ENCODE data around the gene NUP62.

NUP62 gene

DNA sequence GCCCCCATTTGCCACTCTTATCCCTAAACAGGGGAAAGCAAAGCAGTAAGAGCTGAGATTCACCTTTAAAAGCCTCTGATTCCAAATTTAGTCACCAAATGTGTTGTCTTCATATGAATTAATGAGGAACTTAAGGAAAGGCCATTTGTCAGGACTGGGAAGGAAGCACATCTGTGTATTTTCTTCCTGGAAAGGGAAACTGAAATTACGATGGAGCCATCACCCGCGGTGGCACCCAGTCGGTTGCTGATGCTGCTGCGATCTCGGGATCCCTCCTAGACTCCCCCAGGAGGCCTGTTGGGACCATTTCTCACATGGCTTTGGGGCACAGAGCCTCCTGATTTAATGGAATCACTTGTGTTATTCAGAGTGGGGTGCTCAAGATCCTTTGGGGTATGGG lies 25.2 kb downstream of the NUP62 start:
- no peak for DNase-seq (ENCODE audit: low spot score)

DNA sequence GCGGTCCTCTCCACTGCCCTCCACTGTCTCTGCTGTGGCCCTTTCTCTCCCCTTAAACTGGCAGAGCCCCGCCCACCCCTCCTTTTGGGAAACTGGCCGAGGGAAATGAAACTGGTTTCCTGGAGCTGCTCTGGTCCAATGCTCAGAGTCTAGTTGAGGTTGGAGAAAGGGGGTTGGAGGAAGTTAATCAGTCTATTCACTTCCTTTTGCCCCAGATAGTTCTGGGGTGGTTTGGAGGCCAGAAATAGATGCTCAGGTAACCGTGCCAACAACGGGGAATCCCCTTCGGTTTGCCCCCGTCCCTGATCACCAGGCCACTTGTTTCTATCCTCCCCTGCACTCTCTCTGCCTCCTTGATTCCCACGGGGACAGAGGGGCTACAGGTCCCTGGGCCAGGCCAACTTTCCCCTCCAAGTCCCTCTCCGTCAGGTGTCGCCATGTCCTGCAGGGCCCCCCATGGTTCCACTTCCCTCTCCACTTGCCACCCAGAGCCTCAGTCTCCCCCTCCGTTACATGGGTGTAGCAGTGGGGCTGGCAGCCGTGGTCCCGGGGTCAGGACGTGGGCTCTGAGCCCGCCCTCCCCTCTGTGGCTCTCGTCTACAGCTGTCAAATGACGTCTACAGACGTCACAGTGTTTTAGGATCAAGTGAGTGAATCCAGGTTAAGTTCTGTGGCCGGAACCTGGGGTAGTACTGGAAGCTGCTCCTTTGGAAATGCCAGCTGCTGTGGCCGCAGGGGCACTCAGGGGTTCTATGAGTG lies 32.3 kb downstream of the NUP62 start, which contains the start of gene IL4I1:
Gene IL4I1, minus strand, starts transcription at position 25 of the 759 bp plus-strand sequence. CDS start 727 bp downstream, outside the sequence.
- peak; percentile 79 for DNase-seq (ENCODE audit: low spot score)

DNA sequence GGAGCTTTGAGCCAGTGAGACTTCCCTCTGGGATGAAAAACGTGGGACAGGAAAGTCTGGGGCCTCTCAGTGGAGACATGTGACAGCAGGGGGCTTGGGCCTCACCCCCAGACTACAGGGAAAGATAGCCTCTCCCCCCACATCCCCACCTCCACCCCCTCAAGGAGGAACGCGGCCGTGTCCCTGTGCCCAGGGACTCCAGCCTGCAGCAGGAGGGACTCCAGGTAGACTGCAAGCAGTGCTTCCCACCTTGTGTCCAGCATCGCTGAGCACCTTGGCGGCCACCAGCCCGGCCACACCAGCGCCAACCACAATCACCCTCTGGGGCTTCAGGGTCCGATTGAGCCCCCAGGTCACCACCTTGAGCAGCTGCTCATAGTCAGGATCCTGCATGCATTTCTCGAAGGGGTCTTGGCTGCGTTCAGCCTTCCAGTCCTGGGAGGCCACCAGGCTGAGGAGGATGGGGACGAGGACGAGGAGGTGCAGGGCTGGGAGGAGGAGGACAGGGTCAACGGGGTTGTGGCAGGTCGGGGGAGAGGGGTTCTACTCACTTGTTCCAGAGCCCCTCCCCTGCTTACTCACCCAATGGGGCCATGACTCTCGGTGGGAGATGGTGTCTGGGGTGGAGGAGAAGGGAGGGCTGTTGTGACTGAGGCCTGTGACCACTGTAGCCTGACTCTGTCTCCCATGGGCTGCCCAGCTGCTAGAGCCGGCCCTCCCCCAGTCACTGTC lies 33.6 kb downstream of the NUP62 start:
- no peak for DNase-seq (ENCODE audit: low spot score)

DNA sequence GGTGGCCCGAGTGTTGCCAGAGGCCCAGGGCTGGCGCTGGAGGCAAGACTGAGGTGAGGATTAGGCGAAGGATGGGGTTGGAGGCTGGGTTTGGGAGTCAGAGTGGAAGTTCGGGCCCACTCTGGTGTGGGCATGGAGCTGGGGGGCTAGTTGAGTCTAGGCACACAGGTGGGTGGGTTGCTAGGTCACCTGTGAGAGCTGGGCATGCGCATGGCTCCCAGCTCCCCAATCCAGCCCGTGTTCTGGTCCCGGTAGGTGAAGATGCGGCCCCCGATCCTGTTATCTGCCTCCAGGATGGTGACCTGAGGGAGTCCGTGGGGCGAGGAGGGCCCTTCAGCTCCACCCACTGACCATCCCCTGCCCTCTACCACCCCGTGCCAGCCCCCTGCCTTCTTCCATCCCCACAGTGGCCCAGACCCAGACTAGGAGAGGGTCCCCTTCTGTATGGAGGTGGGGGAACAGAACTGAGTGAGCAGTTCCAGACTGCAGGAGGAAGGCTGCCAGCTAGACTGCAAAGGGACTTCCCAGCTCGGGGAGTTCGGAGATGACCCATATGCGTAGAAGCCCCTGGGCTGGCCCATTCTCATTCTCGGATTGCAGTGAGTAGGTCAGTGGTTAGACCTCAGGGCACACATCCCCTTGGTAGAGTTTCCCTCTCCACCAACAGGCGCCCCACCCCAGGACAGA lies 34.3 kb downstream of the NUP62 start:
- no peak for DNase-seq (ENCODE audit: low spot score)

DNA sequence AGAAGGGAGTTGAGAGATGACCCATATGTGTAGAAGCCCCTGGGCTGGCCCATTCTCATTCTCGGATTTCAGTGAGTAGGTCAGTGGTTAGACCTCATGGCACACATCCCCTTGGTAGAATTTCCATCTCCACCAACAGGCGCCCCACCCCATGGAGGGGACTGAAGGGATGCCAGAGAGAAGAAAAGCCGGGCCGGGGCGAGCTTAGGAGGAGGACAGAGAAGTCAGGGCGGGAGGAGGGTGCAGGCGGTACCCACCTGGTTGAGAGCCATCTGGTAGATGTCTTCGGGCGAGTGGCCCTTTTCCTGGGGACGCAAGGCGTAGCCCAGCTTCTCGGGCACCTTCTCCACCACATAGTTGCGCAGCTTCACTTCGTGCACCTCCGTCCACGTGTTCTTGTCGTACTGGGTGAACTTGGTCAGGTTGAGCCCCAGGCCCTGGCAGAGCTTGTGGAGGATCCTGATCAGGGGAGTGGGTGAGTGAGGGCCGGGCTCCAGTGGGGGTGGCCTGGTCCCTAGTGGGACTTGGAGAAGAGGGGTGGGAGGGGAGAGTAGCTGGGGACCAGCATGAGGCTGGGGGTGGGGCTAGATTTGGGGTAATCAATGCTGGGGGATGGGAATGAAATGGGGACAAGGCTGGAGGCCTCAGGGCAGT lies 35.2 kb downstream of the NUP62 start:
- no peak for DNase-seq (ENCODE audit: low spot score)

DNA sequence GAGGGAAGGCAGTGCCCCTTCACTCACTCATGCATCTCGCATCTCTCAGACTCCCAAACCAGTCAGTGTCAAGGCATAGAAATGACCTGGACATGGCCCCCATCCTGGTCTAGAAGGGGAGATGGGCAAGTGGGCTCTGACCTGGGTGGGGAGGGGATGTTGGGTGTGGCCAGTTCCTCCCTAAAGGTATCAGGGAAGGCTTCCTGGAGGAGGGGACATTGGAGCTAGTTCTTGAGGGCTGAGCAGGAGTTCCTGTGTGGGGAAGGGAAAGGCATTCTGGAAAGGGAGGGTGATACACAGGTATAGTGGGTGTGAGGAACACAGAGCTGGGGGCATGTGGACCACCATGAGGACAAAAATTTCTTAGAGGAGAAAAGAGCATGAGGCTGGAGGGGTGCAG lies 36.6 kb downstream of the NUP62 start:
- no peak for DNase-seq (ENCODE audit: low spot score)

DNA sequence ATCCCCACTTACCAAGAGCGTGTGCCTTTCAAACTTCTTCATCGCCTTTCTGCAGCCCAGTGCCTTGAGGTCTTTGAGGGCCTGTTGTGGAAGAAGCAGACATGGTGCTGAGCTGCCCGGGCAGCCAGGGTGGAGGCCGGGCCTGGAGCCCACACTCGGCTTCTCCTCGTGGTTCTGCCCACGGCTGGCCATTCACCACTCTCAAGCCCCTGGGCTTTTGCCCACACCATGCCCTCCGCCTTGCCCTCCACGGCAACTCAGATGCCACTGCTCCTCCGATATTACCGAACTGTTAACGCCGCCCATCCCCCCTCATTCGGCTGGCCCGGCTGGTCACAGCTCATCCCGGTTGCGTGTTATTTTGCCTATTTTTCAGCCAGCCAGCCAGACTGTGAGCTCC lies 37.9 kb downstream of the NUP62 start:
- no peak for DNase-seq (ENCODE audit: low spot score)

DNA sequence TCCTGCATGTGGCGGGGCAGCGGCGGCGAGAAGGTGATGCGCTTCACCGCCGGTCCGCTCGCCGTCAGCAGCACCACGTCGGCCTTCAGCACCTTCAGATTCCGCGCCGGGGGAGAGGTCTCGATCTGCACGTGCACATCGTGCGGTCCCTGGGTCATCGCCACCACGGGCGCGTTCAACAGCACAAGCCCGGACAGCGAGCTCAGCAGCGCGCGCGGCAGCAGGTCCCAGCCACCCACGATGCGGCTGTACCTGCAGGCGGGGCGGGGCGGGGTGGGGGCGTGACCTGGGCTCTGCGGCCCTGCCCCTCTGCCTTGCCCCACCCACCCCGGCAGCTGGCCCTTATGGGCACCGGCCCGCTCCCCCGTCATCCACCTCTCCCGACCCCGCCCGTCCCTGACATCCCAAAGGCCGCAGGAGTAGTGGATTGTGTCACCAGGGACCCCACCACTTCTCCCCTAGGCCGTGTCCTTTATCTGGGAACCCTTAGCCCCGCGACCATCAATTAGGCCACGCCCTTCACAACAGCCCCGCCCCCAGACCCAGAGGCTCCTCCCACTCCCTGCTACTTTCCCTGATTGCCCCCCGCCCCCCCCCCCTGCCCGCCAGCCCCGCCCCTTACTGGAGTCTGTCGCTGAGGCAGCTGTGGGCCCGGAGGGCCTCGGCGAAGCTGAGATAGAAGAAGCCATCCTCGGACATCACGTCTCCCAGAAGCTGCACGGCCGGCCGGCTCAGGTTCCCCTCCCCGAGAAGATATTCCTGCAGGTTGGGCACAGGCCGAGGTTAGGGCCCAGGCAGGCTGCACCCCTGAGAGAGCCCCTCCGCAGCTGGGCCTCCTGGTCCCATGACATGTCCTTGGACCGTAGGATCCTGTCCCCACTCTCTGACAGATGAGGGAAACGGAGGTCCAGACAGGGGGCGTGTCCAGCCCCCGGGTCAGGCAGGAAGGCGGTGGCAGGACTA lies 38.7 kb downstream of the NUP62 start:
- DNase-seq (ENCODE audit: low spot score) = peak; percentile 66

DNA sequence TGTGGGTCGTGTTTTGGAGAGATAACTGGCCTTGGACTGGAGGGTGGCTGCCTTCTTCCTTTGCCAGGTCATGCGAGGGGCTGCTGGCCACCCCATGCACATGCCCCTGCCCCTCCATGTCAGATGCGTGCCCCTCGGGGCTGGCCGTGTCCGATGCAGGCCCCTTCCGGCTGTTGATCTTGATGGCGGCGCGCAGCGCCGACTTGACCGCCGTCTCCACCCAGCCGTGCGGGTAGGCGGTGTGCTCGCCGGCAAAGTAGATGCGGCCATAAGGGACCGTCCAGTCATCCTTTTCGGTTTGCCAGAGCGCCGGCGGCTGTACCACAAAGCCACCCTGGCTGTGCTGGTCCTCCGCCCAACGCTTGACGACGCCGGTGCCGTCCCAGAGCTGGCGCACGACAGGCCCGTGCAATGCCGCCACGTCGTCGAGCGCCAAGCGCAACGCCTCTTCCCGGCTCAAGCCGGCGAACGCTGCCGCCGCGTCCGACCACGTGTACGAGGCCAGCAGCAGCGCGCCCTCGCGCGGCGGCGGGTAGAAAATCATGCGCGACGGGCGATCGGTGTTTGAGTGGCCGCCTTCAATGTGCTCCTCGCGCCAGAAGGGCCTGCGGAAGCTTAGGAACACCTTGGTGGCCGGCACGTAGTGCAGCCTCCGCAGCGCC lies 39.5 kb downstream of the NUP62 start:
- DNase-seq (ENCODE audit: low spot score) = no peak

DNA sequence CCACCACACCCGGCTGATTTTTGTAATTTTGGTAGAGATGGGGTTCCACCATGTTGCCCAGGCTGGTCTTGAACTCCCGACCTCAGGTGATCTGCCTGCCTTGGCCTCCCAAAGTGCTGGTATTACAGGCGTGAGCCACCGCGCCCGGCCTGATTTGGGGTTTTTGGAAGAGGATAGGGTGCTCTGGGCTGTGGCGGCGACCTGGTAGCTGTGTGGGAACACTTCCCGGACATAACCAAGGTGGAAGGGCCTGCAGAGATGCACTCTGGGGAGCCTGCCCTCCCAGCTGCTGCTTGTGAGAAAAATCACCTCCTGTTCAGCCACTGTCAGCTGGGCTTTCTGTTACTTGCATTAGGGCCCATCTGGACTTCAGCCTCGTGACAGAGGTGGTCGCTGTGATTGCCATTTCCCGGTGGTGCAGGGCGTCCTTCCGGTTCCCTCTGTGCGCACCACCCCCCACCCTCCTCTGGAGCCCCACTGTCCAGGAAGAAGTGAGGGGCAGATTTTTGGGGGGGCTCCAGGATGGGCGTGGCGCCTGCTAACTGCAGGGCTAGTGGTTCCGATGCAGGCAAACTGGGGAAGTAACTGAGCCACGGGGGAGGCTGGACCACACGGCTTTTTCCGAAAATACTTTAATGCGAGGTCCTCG lies 40.1 kb downstream of the NUP62 start:
- DNase-seq (ENCODE audit: low spot score) = no peak

DNA sequence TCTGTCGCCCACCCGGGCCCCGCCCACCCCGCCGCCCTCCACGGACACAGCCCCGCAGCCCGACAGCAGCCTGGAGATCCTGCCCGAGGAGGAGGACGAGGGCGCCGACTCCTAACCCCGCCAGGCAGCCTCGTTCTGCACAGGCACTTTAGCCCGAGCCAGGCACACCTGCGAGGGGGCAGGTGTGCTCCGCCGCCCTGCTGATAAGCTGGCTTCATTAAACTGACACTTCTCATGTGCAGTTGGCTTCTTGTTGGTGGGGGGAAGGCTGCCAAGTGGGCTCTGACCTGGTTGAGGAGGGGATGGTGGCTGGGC lies 40.8 kb downstream of the NUP62 start:
- no peak for DNase-seq (ENCODE audit: low spot score)

DNA sequence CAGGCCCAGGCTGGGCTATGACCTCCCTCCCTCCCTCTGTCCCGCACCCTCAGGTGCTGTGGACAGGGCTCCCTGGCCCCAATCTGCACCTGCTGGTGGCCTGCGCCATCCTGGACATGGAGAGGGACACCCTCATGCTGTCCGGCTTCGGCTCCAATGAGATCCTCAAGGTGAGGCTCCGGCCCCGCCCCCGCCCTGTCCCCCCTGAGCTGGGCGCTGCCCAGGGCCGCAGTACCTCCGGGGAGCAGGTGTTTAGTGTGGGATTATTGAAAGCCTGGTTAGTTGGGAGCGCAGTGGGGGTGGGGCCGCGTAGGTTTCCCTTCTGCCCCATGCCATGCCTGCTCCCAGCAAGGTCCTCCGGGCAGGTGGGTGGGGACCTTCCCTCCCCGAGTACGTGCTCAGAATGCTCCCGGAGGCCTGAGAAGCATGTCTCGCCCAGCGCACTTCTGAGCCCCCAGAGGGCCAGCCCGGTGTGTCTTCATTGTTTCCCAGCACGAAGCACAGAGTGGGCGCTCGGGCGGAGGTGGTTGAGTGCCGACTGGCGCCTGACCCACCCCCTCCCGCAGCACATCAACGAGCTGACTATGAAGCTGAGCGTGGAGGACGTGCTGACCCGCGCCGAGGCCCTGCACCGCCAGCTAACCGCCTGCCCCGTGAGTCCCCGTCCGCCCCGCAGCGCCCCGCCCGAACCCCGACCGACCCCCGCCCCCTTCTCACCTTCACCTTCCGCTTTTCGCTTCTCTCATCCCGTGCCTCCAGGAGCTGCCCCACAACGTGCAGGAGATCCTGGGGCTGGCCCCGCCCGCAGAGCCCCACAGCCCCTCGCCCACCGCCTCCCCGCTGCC lies 41.4 kb downstream of the NUP62 start:
- DNase-seq (ENCODE audit: low spot score) = no peak

DNA sequence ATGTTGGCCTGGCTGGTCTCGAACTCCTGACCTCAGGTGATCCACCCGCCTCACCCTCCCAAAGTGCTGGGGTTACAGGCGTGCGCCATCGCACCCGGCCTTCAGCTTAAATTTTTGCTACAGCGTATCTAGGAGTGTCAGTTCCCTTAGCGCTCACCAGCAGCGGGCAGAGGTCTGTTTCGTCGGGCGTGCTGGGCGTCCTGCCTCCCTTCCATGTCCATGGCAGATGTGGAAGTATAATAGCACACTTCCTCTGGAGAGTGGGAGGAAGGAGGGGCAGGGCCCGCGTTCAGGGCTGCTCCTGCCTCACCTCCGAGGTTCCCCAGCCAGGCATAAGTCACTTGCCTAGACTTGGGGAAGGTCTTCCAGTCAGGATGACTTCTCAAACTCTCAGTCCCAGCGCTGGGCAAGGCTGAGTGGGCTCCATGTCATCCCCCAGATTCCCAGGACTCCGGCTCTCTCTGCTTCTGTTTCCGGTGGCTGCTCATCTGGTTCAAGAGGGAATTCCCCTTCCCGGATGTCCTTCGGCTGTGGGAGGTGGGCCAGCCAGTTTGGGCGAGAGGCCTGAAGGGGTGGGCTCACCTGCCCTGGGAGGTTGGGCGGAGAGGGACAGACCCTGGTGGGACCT lies 42.2 kb downstream of the NUP62 start:
- no peak for DNase-seq (ENCODE audit: low spot score)

DNA sequence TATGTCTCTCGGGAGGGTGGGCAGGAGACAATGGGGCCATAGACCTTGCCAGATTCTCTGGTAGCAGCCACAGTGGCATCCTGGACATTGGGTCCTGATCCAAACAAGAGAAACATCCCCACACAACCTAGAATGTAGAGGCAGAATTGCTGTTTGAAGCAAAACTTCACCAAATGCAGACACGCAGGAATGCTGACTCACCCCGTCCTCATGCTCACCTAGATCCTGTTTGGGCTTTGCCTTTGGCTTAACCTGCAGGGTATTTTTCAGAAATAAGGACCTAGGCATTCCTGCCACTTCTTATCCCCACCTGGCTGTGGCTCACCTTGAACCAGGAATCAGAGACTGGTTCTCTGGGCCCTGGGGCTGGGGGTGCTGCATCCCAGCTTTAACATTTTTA lies 44.5 kb downstream of the NUP62 start:
- DNase-seq (ENCODE audit: low spot score) = no peak

DNA sequence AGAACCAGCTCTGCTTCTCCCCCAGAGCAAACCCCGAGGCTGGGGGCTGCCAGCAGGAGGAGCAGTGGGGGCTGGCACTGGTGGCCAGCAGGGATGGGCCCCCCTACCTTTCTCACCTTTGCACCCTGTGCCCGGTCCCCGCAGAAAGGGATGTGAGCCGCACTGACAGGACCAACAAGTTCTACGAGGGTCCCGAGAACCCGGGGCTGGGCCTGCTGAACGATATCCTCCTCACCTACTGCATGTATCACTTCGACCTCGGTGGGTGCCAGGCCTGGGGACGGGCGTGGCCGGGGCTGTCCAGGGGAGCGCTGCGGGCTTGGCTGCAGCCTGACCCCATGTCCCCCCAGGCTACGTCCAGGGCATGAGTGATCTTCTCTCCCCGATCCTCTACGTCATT lies 45.2 kb downstream of the NUP62 start:
- DNase-seq (ENCODE audit: low spot score) = no peak

DNA sequence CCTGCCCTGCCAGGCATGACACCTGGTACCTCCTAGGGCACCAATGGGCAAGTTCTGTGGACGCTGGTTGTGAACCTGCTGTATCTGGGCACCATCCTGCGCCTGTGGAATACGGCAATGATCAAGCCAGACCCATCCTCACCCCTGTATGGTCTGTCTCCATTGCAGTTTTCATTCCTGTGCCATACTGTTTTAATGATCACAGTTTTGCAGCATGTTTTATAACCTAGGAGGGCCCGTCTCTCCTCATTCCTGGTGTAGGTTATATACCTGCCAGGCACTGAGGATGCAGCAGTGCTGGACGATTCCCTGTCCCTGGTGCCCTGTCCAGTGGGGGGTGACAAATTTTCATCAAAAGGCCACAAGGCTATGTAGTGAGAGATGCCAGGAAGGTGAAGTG lies 46.2 kb downstream of the NUP62 start:
- no peak for DNase-seq (ENCODE audit: low spot score)

DNA sequence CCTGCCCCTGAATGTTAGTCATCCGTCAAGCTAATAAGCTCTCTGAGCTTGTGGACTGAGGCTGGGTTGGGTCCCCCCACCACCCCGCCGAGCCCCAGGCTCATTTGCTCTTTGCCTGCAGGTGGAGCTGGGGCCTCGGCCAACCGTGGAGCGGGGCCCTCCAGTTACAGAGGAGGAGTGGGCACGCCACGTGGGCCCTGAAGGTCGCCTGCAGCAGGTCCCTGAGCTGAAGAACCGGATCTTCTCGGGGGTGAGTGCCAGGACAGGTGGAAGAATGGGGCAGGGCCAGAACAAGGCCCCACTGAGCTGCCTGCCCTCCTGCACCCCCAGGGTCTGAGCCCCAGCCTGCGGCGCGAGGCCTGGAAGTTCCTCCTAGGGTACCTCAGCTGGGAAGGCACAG lies 46.7 kb downstream of the NUP62 start:
- DNase-seq (ENCODE audit: low spot score) = no peak

DNA sequence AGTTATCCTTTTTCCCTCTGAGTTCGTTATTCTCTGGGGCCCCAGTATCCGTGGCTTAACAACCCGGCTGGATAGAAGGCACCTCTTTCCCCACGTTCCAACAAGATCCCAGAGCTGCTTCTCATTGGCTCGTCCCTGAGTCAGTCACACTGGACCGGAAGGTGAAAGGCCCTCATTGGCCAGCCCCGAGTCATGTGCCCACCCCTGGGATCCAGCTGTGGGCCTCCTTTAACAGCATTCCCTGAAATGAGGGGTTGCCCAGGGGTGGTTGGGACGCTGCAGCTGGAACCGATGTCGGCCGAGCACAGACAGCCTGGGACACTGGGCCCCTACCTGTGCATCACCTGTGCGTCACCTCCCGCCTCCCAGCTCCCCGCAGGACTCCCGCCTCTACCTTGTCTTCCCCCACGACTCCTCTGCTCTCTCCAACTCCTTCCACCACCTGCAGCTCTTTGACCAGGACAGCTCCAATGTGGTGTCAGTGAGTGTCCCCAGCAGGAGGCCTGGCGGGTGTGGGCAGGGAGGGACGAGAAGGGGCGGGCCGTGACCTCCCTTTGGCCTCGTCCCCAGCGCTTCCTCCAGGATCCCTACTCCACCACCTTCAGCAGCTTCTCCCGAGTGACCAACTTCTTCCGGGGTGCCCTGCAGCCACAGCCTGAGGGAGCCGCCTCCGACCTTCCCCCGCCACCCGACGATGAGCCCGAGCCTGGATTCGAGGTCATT lies 47.5 kb downstream of the NUP62 start:
- no peak for DNase-seq (ENCODE audit: low spot score)

Data from NAMALWA (cell line).